Fibroblast of skin of left biceps (primary cell): ENCODE results near the gene TMA7B.
"Not testable (repeated sequence)": the region's sequence is repeated elsewhere in the genome, so short reads cannot be mapped to it uniquely, and the experiment has no call there.

Experiments
- DNase-seq, 2 experiments: peaks; one replicate each; pipeline ENCODE4 v3.0.0-alpha.2; 2013; ENCODE audit warnings: low read depth in 2 of 2

The TMA7B gene

GRCh38 chr22:39932918-39933649 is 27.1 kb upstream of the TMA7B start:
- no peak for DNase-seq

GRCh38 chr22:39933741-39934140 is 26.5 kb upstream of the TMA7B start:
- no peak for DNase-seq

- DNase-seq, result no peak
Observed at GRCh38 chr22:39935116-39935515, 25.1 kb upstream of the TMA7B start.

DNA sequence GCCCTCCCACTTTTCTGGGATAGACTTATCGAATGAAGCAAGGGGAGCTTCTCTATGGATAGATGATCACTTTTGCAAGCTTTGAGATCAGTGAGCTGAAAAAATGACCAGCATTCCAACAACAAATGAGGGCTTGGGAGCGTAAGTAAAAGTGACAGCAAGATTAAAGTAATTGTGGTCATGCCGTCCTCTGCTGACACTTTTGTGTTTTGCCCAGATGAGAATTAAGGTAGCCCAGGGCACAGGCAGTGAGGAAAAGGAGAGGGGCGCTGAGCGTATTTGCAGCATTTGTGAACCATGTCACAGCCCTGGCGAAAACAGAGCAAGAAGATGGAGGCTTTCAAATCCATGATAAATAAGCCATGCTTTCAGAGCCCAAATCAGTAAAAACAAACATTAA is 24.6 kb upstream of the TMA7B start:
- no peak for DNase-seq

GRCh38 chr22:39936523-39937145 is 23.6 kb upstream of the TMA7B start:
- DNase-seq, result no peak

DNA sequence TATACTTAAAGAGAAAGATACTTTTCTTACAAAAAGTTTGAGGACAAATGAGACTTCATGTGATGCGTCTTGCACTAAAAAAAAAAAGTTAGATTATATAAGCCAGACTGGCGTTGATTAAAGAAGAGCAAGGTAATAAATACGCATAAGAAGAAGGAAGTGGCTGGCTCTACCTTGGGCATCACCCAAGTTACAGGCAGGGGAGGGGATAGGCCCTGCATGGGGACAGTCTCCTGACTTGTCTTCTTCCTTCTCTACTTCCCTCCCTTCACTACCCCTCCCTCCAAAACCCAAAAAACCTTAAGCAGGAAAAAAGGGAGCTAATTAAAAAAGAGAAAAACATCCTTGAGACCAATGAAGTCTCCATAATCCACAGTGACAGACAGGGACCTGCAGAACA is 22.3 kb upstream of the TMA7B start:
- DNase-seq, result no peak

- no peak for DNase-seq
Observed at GRCh38 chr22:39938509-39939111, 21.6 kb upstream of the TMA7B start.

DNA sequence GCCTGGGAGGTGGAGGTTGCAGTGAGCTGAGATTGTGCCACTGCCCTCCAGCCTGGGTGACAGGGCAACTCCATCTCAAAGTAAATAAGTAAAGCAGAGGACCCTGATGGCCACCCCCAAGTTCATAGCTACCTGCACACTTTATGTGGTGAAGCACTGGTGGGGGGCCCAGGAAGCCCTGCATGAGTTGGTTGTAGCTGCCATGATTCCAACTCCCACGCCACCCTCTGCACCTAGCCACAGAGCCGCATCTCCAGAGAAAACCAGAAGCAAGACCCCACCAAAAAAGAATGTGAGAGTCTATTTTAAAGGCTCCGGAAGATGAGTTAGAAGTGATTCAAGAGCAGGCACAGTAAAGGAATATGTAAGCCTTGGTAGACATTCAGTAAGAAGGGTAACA is 20.4 kb upstream of the TMA7B start:
- DNase-seq, result no peak

DNA sequence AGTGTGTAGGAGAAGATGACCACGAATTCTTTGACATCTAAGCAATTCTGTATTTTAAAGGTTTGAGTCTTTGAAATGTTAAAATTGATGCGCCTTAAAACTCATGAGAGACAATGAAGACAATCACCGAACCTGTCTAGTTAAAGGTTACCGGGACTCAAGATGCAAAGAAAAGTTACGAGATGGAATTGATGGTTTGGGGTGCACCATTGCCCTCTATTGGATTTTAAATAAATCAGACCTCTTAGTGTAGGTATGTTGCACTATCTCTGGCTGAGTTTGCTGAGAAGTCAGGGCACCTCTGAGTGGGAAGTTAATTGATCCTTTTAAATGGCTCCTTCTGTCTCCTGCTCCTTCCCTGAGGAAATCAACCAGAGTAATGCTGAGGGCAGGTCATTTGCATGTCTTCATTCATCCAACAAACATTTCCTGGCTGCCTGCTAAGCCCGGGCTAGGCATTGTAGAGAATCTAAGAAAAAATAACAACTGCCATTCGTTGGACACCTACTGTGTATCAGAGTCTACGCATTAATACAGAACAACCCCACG is 19.4 kb upstream of the TMA7B start:
- no peak for DNase-seq

DNA sequence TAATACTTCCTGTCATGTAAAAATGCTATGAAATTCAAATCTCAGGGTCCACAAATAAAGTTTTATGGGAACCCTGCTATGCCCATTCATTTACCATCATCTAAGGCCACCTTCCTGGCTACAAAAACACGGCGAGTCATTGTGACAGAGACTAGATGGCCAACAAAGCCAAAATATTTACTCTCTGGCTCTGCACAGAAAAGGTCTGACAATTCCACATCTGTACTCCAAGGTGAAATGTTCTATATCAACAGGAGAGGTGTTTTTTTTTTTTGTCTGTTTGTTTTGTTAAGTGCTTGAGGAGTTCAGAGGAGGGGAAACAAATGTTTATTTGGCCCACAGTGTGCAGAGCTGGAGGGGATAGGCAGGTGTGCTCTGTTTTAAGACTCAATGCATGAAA is 18.6 kb upstream of the TMA7B start:
- no peak for DNase-seq

DNA sequence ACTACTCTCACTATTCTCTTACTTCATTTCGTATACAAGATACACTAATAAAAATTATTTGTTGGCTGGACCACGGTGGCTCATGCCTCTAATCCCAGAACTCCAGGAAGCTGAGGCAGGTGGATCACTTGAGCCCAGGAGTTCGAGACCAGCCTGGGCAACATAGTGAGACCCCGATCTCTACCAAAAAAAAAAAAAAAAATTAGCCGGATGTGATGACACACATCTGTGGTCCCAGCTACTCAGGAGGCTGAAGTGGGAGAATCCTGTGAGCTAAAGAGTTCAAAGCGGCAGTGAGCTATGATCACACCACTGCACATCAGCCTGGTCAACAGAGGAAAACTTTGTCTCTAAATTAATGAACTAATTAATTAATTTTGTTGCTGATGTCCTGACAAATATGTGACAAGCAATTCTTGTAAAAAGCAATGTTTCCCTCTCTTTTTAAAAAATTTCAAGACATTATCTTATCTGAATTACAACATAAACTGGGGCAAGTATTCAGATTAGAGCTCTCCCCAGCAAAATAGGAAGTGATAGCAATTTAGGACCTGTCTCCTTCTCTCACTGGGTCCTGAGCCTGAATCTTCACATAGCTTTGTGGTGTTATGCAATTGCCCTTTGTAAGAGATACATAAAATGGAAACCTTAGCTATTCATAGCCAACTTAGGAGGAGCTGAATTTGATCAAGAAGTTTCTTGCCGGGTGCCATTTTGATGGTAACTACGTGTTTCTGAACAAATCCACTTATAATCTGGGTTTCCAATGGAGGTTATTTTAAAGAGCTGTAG is 17.6 kb upstream of the TMA7B start:
- DNase-seq, result no peak

GRCh38 chr22:39943337-39943736 is 16.9 kb upstream of the TMA7B start:
- DNase-seq, result no peak

DNA sequence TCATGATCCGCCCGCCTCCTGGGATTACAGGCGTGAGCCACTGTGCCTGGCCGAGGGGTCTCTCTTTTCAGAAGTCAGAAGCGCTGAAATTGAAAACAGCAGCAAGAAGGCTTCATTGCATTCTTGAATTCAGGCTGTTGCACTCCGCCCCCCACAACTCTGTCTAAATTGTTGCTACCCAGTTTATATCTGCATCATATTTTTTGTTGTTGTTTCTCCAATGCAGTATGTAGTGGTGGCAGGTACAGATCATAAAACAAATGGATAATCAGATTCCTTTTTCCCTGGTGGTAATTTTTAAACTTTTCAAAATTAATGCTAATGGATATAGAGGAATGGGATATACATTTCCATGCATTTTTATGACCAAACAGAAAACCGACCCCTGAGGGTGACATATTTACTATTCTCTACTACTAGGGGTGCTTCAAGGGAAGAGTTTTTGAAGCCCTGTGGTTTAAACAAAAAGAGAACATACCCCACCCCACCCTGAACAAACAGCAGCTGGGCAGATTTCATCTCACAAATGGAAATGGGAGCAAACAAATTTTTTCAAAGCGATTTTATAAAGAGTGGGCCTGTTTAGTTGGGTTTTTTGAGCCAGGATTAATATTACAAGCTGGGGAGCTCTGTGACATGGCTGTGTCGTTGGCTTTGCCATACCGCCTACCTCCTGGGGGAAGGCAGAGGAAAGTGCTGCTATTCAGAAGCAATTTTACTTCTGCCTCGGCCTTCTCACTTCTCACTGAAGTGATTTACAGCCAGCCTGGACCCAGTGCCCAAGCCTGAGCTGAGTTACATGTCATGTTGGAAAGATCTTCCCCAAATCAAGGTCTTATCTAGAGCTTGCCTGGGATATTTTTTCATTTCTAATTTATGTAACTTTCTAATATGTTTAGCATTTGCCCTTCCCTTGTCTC is 16.0 kb upstream of the TMA7B start:
- DNase-seq, result no peak

- no peak for DNase-seq
Observed at GRCh38 chr22:39946126-39946502, 14.1 kb upstream of the TMA7B start.

DNA sequence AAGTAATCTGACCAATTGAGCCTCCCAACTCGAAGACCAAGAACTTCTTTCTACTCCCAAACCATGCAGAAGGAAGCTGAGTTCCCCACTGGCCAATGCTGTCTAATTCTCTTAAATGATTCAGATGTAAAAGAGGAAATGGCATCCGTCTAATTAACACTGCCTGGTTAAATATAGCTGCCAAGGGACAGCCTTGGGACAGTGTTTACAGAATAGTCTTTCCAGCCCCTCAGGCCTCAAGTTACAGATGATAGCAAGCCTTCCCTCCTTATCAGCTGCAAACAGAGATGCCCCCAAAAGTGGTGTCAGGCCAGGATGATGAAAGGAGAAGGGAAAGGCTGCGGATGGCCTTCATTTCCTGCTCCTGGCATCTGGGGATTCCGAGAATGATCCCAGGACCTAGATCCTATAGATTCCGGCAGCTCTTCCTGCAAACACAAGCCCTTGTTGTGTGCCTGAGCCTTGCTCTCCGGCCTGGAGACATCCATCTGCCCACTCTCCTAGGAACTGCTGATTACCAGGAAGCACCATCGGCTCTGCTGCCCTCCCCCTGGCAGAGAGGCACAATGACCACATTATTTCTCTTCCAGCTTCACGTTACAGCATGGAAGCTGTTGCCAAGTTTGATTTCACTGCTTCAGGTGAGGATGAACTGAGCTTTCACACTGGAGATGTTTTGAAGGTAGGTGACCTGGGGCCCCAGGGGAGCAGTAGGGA is 13.5 kb upstream of the TMA7B start:
- DNase-seq, result no peak

GRCh38 chr22:39947220-39948216 is 12.7 kb upstream of the TMA7B start:
- DNase-seq, result no peak

DNA sequence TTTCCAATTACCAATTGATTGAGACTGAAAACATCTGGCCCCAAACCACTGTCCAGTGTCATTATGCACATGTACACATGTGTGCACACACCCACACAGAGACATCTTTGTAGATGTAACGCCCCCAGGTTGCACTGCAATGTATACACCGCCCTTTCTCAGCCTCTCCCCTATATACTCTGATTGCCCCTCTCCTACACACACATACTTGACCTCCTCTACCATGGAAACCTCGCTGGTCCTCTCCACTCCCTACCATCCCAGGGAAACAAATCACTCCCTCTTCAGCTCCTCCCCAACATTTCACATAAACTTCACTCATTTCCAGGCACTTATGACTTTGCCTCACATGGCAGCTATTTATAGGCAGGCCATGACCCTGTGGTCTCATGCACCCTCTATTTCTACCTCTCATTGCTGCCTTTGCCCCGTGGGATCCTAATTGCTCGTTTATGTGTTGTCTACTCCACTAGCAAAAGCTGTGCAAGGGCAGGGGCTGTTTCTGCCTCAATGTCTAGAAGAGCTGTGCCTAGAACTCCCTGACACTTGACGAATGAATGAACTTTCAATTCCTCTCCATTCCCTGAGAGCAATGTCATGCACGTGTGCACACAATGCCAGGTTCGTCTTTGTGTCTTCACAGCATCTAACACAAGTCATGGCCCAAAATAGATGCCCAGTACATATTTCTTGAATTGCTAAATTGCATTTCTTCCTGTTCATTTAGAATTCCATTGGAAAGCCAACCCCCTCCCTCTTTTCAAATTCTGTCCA is 10.0 kb upstream of the TMA7B start:
- no peak for DNase-seq

DNA sequence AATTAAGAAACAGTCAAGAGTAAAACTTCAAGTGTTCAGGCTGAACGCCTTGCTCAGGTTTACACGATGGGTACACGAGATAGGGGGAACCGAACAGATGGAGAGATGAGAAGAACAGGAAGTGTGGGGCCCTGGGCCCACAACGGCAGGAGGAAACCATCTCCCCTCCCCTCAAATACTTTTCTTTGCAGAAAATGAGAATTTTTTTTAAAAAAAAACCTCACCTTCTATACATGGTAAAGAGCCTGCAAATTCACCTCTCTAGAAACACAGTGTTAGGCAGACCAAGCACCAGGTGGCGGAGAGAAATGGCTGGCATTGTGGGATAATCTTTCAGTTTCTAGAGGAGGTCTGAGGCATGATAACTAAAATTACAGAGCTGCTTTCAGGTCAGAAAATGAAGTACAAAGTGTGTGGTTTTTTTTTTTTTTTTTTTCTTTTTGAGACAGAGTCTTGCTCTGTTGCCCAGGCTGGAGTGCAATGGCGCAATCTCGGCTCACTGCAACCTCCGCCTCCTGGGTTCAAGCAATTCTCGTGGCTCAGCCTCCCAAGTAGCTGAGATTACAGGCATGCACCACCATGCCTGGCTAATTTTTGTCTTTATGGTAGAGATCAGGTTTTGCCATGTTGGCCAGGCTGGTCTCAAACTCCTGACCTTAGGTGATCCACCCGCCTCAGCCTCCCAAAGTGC is 8.4 kb upstream of the TMA7B start:
- not testable (repeated sequence) for DNase-seq
